D721Med (cell line): ENCODE measurements around the gene MTARC2.

ENCODE experiments used
- DNase-seq: peaks from one replicate; pipeline ENCODE4 v3.0.0; 2011; ENCODE audit warnings: low spot score; ENCODE audit not compliant: insufficient read length
- FAIRE-seq: peaks from 2 replicates; lab custom pipeline; 2011; peaks lifted over from hg19 to GRCh38; lab: Jason Lieb, UNC
- CTCF ChIP-seq: IDR thresholded peaks from 2 replicates; pipeline ENCODE4 v1.5.1; 2012; ENCODE audit warnings: mild to moderate bottlenecking, control low read depth; ENCODE audit not compliant: insufficient read depth; ENCODE audit errors: missing control alignments

MTARC2 gene

GRCh38 chr1:220809187-220809550, 61.0 kb downstream of the MTARC2 start:
- TF ChIP-seq CTCF: no peak
- no peak for DNase-seq
- peak; percentile 21 for FAIRE-seq

- no peak for TF ChIP-seq CTCF
- DNase-seq (no peak), FAIRE-seq (no peak)
Measured at GRCh38 chr1:220809704-220810103, 61.6 kb downstream of the MTARC2 start.

GRCh38 chr1:220810179-220810653, 62.1 kb downstream of the MTARC2 start:
- peak; percentile 41 for DNase-seq
- FAIRE-seq: peak; percentile 29
- peak; percentile 99 for TF ChIP-seq CTCF

GRCh38 chr1:220810963-220811362, 62.8 kb downstream of the MTARC2 start:
- no peak for DNase-seq
- peak; percentile 8 for TF ChIP-seq CTCF

DNA sequence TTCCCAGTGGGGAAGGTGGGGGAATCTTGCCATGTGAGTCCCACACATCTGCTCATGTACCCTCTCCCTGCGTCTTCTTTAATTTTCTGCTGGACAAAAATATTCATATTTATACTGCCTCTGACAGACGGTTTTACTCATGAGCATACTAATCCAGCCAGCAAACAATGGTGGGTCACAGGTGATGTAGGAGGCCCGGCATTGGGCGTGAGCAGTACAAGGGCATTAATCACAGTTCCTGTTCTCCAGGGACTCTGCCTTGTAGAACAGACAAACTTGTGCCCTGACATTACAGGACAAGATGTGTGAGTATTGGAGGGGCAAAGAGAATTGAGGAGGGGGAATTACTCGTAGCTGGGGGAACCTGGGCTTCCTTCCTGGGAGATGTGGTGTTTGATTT, 63.6 kb downstream of the MTARC2 start:
- DNase-seq (no peak), FAIRE-seq (no peak)
- no peak for TF ChIP-seq CTCF

More at GRCh38 chr1:220810963-220811362, 62.8 kb downstream of the MTARC2 start:
- no peak for FAIRE-seq

- FAIRE-seq: no peak
Measured at GRCh38 chr1:220812308-220812707, 64.2 kb downstream of the MTARC2 start.

More at GRCh38 chr1:220812308-220812707, 64.2 kb downstream of the MTARC2 start:
- no peak for TF ChIP-seq CTCF
- no peak for DNase-seq
